SHP77 (cell line): ENCODE results near the gene PRCC.
"Not testable (repeated sequence)": the region's sequence is repeated elsewhere in the genome, so short reads cannot be mapped to it uniquely, and the experiment has no call there.

Source experiments
- DNase-seq, 2 experiments: peaks; one replicate each; lab custom pipeline; 2025; lab: John Stamatoyannopoulos, UW

The PRCC gene

GRCh38 chr1:156744344-156744743 lies 23.0 kb upstream of the PRCC start:
- no peak for DNase-seq

GRCh38 chr1:156744786-156745419 lies 22.4 kb upstream of the PRCC start:
- no peak for DNase-seq

GRCh38 chr1:156745881-156746280 lies 21.5 kb upstream of the PRCC start:
- no peak for DNase-seq

GRCh38 chr1:156746406-156746727 lies 21.0 kb upstream of the PRCC start:
- no peak for DNase-seq

DNA sequence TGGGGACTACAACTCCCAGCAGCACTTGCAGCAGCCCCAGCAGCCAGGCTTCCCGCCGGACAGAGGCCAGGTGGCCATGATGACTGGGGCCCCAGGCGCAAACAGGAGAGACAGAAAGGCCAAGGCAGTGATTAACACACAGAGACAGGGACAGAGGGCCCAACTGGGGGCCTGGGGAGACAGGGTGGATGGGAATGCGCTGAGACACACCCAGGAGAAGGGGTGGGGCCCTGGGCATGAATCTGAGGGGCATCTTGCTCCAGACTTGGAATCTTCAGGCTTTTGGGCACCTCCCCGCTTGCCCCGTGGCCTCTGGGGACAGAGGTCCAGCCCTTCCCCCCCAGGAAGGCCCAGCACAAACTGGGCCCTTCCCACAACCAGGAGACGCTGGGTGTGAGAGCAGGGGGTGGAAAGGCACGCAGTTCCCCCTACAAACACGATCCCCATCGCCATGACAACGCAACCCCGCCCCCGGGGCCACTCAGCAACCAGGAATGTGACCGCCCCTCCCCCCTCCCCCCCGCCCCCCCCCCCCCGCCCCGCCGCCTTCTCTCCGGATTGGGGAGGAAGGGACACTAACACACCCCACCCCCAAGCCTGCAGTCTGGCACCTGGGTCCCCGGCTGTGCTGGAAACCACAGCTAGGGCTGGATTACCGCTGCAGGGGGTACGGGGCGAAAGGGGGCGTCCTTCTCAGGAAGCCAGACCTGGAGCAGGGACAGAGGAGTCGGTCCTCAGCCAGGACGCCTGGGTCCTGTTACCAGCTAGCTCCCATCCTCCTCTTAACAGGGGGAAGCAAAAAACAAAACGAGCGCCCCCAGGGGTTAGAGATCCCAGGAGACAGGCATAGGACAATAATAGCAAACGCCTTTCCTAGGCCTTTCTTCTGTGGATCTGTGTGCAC lies 20.4 kb upstream of the PRCC start:
- peak; percentile 80 to 93 for DNase-seq

DNA sequence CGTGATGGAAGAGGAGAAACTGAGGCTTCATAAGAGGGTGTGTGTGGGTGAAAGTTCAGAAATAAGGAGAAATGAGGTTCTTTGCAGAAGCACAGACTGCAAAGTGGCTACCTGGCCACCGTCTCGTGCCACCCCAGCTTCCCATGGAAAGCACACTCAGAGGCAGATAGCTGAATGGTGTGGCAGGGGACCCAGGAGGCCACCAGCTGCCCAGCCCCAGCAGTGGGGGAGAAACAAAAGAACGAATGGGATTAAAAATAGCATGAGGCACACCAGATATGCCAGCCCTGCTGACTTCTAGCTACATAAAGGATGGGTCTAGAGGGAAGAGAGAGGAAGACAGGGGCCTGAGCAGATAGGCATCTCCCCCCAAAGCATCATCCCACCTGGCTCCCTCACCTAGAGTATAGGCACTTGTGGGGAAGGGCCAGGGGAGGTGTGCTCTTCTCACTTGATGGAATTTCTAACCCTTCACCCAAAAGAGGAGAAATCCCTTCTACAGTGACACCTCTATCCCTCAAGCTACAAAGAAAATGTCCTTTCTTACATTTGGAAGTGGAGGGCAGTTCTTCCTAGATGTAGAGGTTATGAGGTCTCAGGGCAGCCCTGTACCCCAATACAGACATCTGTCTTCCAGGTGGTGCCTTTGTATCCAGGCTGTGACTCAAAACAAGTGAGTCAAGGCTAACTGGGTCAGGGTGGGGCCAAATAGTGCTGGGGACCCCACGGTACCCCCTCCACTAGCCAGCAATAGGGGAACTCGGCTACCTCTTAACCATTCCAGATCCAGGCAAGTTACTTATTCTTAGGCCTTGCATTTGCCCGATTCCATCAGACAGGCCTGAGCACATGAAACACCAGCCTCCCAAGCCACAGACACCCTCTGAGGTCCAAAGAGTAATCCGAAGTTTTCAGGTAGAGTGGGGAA lies 19.3 kb upstream of the PRCC start:
- DNase-seq = no peak

GRCh38 chr1:156748670-156749418 lies 18.5 kb upstream of the PRCC start:
- peak in 1 of 2 experiments; percentile 53 for DNase-seq

- DNase-seq = no peak
Measured at GRCh38 chr1:156749419-156750118, 17.8 kb upstream of the PRCC start.

DNA sequence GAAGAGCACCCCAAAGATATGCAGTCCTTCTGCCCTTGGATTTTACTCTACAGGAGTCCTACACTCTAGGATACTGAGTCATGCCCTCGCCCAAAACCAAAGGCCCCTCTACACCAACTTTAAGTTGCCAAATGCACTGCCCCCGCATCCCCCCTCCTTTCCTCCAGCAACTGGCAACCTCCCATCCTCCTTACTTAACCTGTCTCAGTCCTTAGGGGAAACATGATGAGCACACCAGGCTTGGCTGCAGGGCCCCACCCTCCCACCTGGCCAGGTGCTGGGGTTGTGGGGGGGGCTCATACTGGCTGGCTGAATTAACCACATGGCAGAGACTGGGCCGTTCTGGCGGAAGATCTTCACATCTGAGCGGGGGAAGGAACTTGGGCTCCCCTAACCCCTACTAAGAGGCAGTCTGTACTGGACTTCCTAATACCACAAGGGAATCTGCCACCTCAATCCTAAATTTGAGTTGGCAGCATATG lies 17.1 kb upstream of the PRCC start:
- DNase-seq = peak in 1 of 2 experiments; percentile 31

GRCh38 chr1:156750711-156751450 lies 16.5 kb upstream of the PRCC start:
- peak; percentile 16 to 44 for DNase-seq

GRCh38 chr1:156751451-156751756 lies 15.9 kb upstream of the PRCC start, which contains the start of gene HDGF:
HDGF (minus strand) TSS chr1:156751675; CDS start chr1:156751429, 246 bp downstream.
- no peak for DNase-seq

DNA sequence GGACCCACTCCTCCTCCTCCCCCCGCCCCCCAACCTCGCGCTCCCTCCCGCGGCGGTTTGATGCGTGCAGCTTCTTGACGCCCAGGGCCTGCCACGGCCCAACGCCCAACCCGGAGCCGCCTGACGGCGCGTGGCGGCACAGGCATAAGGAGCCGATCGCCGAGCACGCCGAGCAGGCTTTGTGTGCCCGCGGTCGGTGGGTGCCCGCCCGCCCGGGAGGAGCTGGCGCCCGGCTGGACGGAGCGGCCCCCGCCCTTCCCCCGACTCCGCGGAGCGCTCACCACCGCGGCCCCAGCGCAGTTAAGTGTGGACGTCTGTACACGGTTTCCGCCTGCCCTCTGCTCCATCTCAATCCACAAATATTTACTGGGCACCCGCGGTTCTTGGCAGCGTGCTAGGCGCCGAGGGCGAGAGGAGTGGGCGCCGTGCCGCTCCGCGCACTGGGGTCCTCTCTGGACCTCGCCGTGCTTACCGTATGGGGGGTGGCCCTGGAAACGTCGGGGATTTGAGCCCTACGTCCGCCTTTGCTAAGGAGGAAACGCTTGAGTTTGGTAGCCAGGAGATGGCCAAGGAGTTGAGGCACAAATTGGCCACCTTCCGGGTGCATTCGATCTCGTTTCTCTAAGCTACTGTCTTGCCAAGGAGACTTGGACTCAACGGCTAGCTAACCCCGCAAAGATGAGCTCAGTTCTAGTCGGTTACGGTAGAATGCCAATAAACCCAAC lies 15.4 kb upstream of the PRCC start:
- peak; percentile 98 to 99 for DNase-seq

- no peak for DNase-seq
Measured at GRCh38 chr1:156752843-156753482, 14.4 kb upstream of the PRCC start.

GRCh38 chr1:156754219-156754618 lies 13.1 kb upstream of the PRCC start:
- peak in 1 of 2 experiments; percentile 27 for DNase-seq

GRCh38 chr1:156755527-156755950 lies 11.8 kb upstream of the PRCC start:
- DNase-seq = no peak

- DNase-seq = no peak
Measured at GRCh38 chr1:156756355-156756754, 11.0 kb upstream of the PRCC start.

GRCh38 chr1:156757572-156758253 lies 9.6 kb upstream of the PRCC start:
- DNase-seq = not testable (repeated sequence)

DNA sequence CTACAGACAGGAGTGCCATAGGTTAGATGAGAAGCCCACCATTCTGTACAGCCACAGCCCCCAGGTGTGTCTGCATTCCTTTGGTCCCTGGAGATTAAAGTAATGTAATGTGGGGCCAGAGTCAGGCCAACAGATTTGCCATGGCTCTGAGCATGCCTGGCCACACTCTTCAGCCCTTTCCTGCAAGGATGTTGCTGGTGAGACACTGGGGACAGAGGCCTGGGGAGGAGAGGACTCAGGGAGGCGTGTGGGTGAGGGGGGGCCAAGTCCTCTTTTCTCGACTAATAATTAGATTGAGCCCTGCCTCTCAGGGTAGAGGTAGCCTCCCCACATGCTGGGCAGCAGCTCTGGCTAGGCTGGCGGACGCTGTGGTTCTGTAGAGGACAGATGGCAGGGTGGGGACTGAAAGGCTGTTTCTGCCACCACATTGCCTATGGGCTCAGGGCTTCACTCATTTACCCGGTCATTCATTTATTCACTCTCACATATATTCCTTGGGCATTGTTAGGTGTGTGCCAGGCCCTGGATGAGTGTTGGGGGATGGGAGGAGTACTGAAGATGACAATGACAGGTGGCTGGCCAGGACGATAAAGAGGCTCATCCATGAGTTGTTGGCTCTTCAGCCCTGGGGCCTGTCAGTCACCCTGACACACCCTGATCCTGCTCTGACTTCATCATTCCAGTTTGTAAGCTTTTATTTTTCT lies 7.1 kb upstream of the PRCC start:
- DNase-seq = peak in 1 of 2 experiments; percentile 32
